Smooth muscle cell (in vitro differentiated cells): Measurements from ENCODE around the gene GDF11. TPM values are rescaled to one million over a fixed set of nuclear protein-coding genes. Genes with fewer than 3 reads are reported as not detected.

Experiments used
- DNase-seq: peaks from one replicate; lab custom pipeline; 2025; ENCODE audit not compliant: unreplicated experiment; lab: John Stamatoyannopoulos, UW
- H2AFZ ChIP-seq: fragments of 200-600 bp; sonication (generic); 2 replicates; pipeline ENCODE4 v1.6.0; 2016; ENCODE audit warnings: antibody characterized with exemption, low read depth, mild to moderate bottlenecking
- H3F3A ChIP-seq: fragments of 200-600 bp; sonication (generic); 2 replicates; pipeline ENCODE4 v1.6.0; 2017; ENCODE audit warnings: antibody characterized with exemption, low read depth
- H3K27ac ChIP-seq: fragments of 200-600 bp; sonication (generic); 2 replicates; pipeline ENCODE4 v1.5.1; 2016; ENCODE audit warnings: low read depth, mild to moderate bottlenecking
- H3K27me3 ChIP-seq: fragments of 200-600 bp; sonication (generic); 2 replicates; pipeline ENCODE4 v1.6.1; 2016; ENCODE audit warnings: low read depth, mild to moderate bottlenecking
- H3K36me3 ChIP-seq: fragments of 200-600 bp; sonication (generic); 2 replicates; pipeline ENCODE4 v1.5.1; 2016; ENCODE audit warnings: low read depth
- H3K4me1 ChIP-seq: fragments of 200-600 bp; sonication (generic); 2 replicates; pipeline ENCODE4 v1.5.1; 2016; ENCODE audit warnings: low read depth
- H3K4me2 ChIP-seq: fragments of 200-600 bp; sonication (generic); 2 replicates; pipeline ENCODE4 v1.6.0; 2016; ENCODE audit warnings: mild to moderate bottlenecking
- H3K4me3 ChIP-seq: fragments of 200-600 bp; sonication (generic); 2 replicates; pipeline ENCODE4 v1.5.1; 2016; ENCODE audit warnings: mild to moderate bottlenecking
- H3K79me2 ChIP-seq: fragments of 200-600 bp; sonication (generic); 2 replicates; pipeline ENCODE4 v1.6.0; 2016; ENCODE audit warnings: low read depth, mild to moderate bottlenecking
- H3K9ac ChIP-seq: fragments of 200-600 bp; sonication (generic); 2 replicates; pipeline ENCODE4 v1.6.0; 2016; ENCODE audit warnings: low read depth
- H3K9me3 ChIP-seq: fragments of 200-600 bp; sonication (generic); replicated peaks from 2 replicates; pipeline ENCODE4 v1.5.1; 2016; ENCODE audit warnings: low read depth
- H4K20me1 ChIP-seq: fragments of 200-600 bp; sonication (generic); 2 replicates; pipeline ENCODE4 v1.6.0; 2016; ENCODE audit warnings: low read depth
- CTCF ChIP-seq: fragments of 200-600 bp; sonication (generic); IDR thresholded peaks from 2 replicates; pipeline ENCODE4 v1.5.1; 2017; ENCODE audit warnings: borderline replicate concordance, mild to moderate bottlenecking, antibody characterized with exemption; ENCODE audit not compliant: insufficient read depth, poor library complexity, severe bottlenecking
- WGBS: methylation state at CpG from one replicate; pipeline ENCODE4 v1.1.7; 2016; ENCODE audit warnings: low lambda C conversion rate; 5-methylcytosine and 5-hydroxymethylcytosine counted together
- polyA plus RNA-seq: library from polyadenylated mRNA; unstranded; fragments of >200 nt; fragmentation: Nextera tagmentation; extraction: Ambion mirVana; gene quantifications from 2 replicates; pipeline ENCODE4 v1.2.1, GENCODE V29; 2016
- total RNA-seq: library from RNA; depleted of rRNA; stranded (reverse); fragments of >200 nt; gene quantifications from 2 replicates; pipeline ENCODE4 v1.2.3, GENCODE V29; 2014

The GDF11 gene
- total and polyA plus RNA-seq, 2 experiments from 2014 or later = 2.6 to 3.5 TPM

GRCh38 chr12:55712700-55713415 lies 30.1 kb upstream of the GDF11 start:
- 60% methylated on average over 1 of the region's 1 CpG for WGBS
- no peaks in the 10 kb centered on the region for H3F3A ChIP-seq
- no peaks in the 10 kb centered on the region for H3K79me2 ChIP-seq
- no peak overlapping the region for H3K27ac ChIP-seq
- peaks cover 19% of the 10 kb centered on the region for H3K4me1 ChIP-seq
- H4K20me1 ChIP-seq = no peaks in the 10 kb centered on the region
- no peak overlapping the region for H3K9ac ChIP-seq
- no peaks in the 10 kb centered on the region for H3K9me3 ChIP-seq
- H3K36me3 ChIP-seq = no peaks in the 10 kb centered on the region
- no peak overlapping the region for H2AFZ ChIP-seq
- DNase-seq = no peak
- TF ChIP-seq CTCF = no peak
- H3K4me3 ChIP-seq = no peak overlapping the region
- no peak overlapping the region for H3K4me2 ChIP-seq
- H3K27me3 ChIP-seq = peaks cover 48% of the 10 kb centered on the region

GRCh38 chr12:55713721-55714120 lies 29.2 kb upstream of the GDF11 start:
- Histone ChIP-seq H3K9ac (no peak overlapping the region), H3K27me3 (peaks cover 40% of the 10 kb centered on the region), H3K27ac (no peak overlapping the region), H3K79me2 (no peaks in the 10 kb centered on the region), H3K4me2 (no peak overlapping the region), H3K9me3 (no peaks in the 10 kb centered on the region), H3K36me3 (no peaks in the 10 kb centered on the region), H3K4me1 (peaks cover 27% of the 10 kb centered on the region), H3K4me3 (no peak overlapping the region), H2AFZ (no peak overlapping the region), H3F3A (no peaks in the 10 kb centered on the region), H4K20me1 (no peaks in the 10 kb centered on the region)
- WGBS = 86% methylated on average over 2 of the region's 2 CpGs
- TF ChIP-seq CTCF = no peak
- no peak for DNase-seq

- peak overlapping the region; percentile 94 for H3K4me2 ChIP-seq
- DNase-seq = no peak
- WGBS = 79% methylated on average over 7 of the region's 7 CpGs
- peak overlapping the region; percentile 92 for H3K4me3 ChIP-seq
- TF ChIP-seq CTCF = no peak
- H4K20me1 ChIP-seq = no peaks in the 10 kb centered on the region
- no peaks in the 10 kb centered on the region for H3K79me2 ChIP-seq
- H3K9ac ChIP-seq = peak overlapping the region; percentile 93
- H3K9me3 ChIP-seq = no peaks in the 10 kb centered on the region
- no peaks in the 10 kb centered on the region for H3K36me3 ChIP-seq
- H3K4me1 ChIP-seq = peaks cover 28% of the 10 kb centered on the region
- peaks cover 24% of the 10 kb centered on the region for H3K27me3 ChIP-seq
- H3F3A ChIP-seq = peaks cover 6% of the 10 kb centered on the region
- H3K27ac ChIP-seq = peak overlapping the region; percentile 22
- peak overlapping the region; percentile 99 for H2AFZ ChIP-seq
These were observed 27.7 kb upstream of the GDF11 start for GRCh38 chr12:55715169-55715764.
